ENCODE data around the gene ARL14. TPM values are rescaled to one million over a fixed set of nuclear protein-coding genes. Genes with fewer than 3 reads are reported as not detected.

ARL14 gene
- total and polyA plus RNA-seq, 8 donors = 0.75 to 5.8 (median 2.4) TPM

DNA sequence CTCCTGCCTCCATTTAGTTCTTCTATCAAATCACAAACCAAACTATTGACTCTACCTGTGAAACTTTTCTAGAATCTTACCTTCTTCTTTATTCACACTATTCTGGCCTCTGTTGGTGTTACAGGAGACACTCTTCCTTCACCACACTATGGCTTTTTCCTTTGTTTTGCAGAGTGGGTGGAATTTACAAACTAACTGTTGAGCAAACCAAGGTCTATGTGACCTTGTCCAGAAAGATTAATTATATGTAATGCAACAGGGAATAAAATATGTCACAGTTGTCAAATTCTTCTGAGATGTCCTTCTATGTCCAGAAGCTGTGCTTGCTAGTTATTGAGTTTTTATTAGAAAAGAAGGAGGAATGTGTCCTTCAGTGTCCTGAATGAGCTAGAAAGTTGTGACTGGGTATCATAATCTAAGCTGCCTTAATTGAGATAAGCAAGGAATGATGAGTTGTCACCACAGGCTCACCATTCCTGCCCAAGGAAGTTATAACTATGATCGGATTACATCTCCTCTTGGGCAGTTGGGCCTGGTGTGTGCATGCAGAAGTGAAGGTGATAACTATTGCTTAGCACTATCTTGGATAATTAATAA lies 21.7 kb downstream of the ARL14 start:
- no peaks in the 10 kb centered on the region for H3K9me3 ChIP-seq
- peak overlapping the region in 1 of 4 donors; percentile 45 for H3K27ac ChIP-seq
- H3K4me1 ChIP-seq = peaks cover 10 to 17% (median 14%) of the 10 kb centered on the region in 3 donors
- no peaks in the 10 kb centered on the region for H3K27me3 ChIP-seq
- ATAC-seq (peak in 1 of 4 donors; percentile 51), FAIRE-seq (no peak), DNase-seq (no peak)
- intact Hi-C loops (cut with DNase I) = no loop called here
- 90 to 91% methylated on average over 1 of the region's 1 CpG for WGBS, 2 donors
- H3K36me3 ChIP-seq = no peaks in the 10 kb centered on the region
- TF ChIP-seq, protein P1, sequence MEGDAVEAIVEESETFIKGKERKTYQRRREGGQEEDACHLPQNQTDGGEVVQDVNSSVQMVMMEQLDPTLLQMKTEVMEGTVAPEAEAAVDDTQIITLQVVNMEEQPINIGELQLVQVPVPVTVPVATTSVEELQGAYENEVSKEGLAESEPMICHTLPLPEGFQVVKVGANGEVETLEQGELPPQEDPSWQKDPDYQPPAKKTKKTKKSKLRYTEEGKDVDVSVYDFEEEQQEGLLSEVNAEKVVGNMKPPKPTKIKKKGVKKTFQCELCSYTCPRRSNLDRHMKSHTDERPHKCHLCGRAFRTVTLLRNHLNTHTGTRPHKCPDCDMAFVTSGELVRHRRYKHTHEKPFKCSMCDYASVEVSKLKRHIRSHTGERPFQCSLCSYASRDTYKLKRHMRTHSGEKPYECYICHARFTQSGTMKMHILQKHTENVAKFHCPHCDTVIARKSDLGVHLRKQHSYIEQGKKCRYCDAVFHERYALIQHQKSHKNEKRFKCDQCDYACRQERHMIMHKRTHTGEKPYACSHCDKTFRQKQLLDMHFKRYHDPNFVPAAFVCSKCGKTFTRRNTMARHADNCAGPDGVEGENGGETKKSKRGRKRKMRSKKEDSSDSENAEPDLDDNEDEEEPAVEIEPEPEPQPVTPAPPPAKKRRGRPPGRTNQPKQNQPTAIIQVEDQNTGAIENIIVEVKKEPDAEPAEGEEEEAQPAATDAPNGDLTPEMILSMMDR (IDR thresholded peaks at IDR 0.05) = no peak
- H3K4me3 ChIP-seq = no peak overlapping the region

DNA sequence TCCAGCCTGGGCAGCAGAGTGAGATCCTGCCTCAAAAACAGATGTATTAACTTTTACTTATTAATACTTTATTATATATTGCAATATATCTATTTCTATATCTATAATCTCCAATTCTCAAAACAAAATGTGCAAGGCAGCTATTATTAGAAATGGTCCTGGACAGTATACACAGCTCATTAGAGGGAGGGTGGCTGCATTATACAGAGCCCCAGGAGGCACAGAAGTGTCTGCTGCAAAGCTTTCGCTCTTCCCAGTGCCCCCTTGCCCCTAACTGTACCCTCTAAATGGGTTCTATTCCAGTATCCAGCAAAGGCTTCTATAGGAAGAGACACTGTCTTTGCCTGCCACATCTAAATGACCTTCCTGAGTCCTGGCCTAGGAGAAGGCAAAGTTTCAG lies 24.5 kb downstream of the ARL14 start:
- TF ChIP-seq, protein P1 (IDR thresholded peaks at IDR 0.05) = no peak
- ATAC-seq (no peak), FAIRE-seq (no peak), DNase-seq (no peak)
- no peak overlapping the region for H3K27ac ChIP-seq
- H3K9me3 ChIP-seq = no peaks in the 10 kb centered on the region
- H3K4me3 ChIP-seq = no peak overlapping the region
- intact Hi-C loops (cut with DNase I) = loop anchor here in 2 of 3 donors (10.0 kb wide), 2 partner anchors 233 to 243 kb away; no protein-coding TSS in a partner anchor
- WGBS, 2 donors = 94 to 95% methylated on average over 1 of the region's 1 CpG
- H3K27me3 ChIP-seq = no peaks in the 10 kb centered on the region
- peaks cover 10 to 17% (median 14%) of the 10 kb centered on the region in 3 donors for H3K4me1 ChIP-seq
- H3K36me3 ChIP-seq = no peaks in the 10 kb centered on the region

DNA sequence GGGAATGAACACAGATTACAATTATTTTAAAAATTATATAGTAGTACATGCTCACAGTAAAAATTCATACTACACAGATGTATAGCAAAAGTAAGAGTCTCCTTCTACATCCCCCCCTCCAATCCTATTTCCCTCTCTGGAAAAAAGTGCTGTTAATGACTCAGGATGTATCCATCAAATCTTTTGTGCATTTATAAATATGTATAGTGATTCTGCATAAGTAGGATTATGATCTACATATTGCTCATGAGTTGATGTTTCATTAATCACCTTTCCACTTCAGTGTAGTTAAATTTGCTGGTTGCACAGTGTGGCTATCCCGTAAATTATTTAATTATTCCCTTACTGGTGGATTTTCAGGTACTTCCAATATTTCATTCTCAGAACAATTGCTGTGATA lies 25.3 kb downstream of the ARL14 start:
- no peak for ATAC-seq
- no peak overlapping the region for H3K27ac ChIP-seq
- intact Hi-C loops (cut with DNase I) = loop anchor here in 2 of 3 donors (10.0 kb wide), 2 partner anchors 233 to 243 kb away; no protein-coding TSS in a partner anchor
- no peak overlapping the region for H3K4me3 ChIP-seq
- TF ChIP-seq, protein P1 (IDR thresholded peaks at IDR 0.05) = no peak
- 93 to 97% methylated on average over 1 of the region's 1 CpG for WGBS, 2 donors
- no peaks in the 10 kb centered on the region for H3K27me3 ChIP-seq
- no peaks in the 10 kb centered on the region for H3K9me3 ChIP-seq
- no peaks in the 10 kb centered on the region for H3K36me3 ChIP-seq
- H3K4me1 ChIP-seq = peaks cover 9 to 15% (median 14%) of the 10 kb centered on the region in 3 donors
- no peak for FAIRE-seq
- DNase-seq = no peak

DNA sequence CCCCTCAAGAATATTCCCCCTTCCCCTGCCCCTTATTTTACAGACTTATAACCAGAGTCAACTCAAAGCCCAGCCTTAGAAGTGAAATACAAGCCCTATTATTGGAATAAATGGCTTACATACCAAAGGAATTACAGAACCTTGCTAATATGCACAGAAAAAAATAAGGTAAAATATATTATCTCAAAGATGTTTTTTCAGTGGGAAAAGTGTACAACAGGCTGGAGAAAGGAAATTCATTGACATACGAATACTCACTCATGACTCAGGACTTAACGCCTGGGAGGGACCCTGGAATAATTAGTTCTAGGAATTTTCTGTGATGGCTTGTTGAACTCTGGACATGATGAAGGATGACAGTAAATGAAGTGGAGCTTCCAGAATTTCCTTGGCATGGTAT lies 27.0 kb downstream of the ARL14 start:
- TF ChIP-seq, protein P1 (IDR thresholded peaks at IDR 0.05) = no peak
- Histone ChIP-seq H3K4me3 (no peak overlapping the region), H3K4me1 (peaks cover 0 to 7% (median under 1%) of the 10 kb centered on the region in 3 donors), H3K36me3 (no peaks in the 10 kb centered on the region), H3K27ac (no peak overlapping the region), H3K9me3 (no peaks in the 10 kb centered on the region), H3K27me3 (no peaks in the 10 kb centered on the region)
- ATAC-seq (no peak), FAIRE-seq (no peak), DNase-seq (no peak)
- intact Hi-C loops (cut with DNase I) = loop anchor here in 2 of 3 donors (10.0 kb wide), 2 partner anchors 231 to 241 kb away; no protein-coding TSS in a partner anchor
- WGBS, 2 donors = 89 to 93% methylated on average over 2 of the region's 2 CpGs
